Left lung (tissue), 10 donors: ENCODE results near the gene SLC22A16. TPM values are rescaled to one million over a fixed set of nuclear protein-coding genes. Genes with fewer than 3 reads are reported as not detected.
"Not testable (repeated sequence)": the region's sequence is repeated elsewhere in the genome, so short reads cannot be mapped to it uniquely, and the experiment has no call there.

Experiments used
- ATAC-seq: fragments of 200-7000 bp; cut with Tn5 transposase; one replicate; pipeline ENCODE4 v1.9.1; 2020; ENCODE audit warnings: moderate library complexity
- DNase-seq, 4 donors: peaks; one replicate each; pipeline ENCODE4 v3.0.0-alpha.2; 2013 to 2020
- H3K27ac ChIP-seq, 2 donors: fragments of 200-600 bp; sonication (generic) in 1 of 2; one replicate each; pipeline versions ENCODE4 v1.5.0 to v1.8.0; 2020 to 2021
- H3K27me3 ChIP-seq, 2 donors: fragments of 200-600 bp; sonication (generic) in 1 of 2; one replicate each; pipeline versions ENCODE4 v1.5.0 to v1.8.0; 2020 to 2021
- H3K36me3 ChIP-seq, 2 donors: fragments of 200-600 bp; sonication (generic) in 1 of 2; one replicate each; pipeline versions ENCODE4 v1.5.0 to v1.8.0; 2020 to 2021
- H3K4me1 ChIP-seq, 2 donors: fragments of 200-600 bp; one replicate each; pipeline ENCODE4 v1.8.0; 2021
- H3K4me3 ChIP-seq, 2 donors: fragments of 200-600 bp; sonication (generic) in 1 of 2; one replicate each; pipeline versions ENCODE4 v1.5.0 to v1.8.0; 2020 to 2021; ENCODE audit warnings: mild to moderate bottlenecking in 1 of 2
- H3K9me3 ChIP-seq, 2 donors: fragments of 200-600 bp; sonication (generic) in 1 of 2; one replicate each; pipeline versions ENCODE4 v1.5.0 to v1.8.0; 2020 to 2021
- CTCF ChIP-seq, 2 donors: fragments of 200-600 bp; sonication (generic) in 1 of 2; IDR thresholded peaks; one replicate each; pipeline versions ENCODE4 v1.5.0 to v1.8.0; 2021; ENCODE audit warnings: antibody characterized with exemption in 2 of 2
- intact Hi-C, 2 donors: fragments of 100-400 bp; cut with DNase I; formaldehyde crosslinking; loops; one replicate each; pipeline versions ENCODE4 v1.11.2 to v1.14.2; 2022
- polyA plus RNA-seq, 6 donors: library from polyadenylated mRNA; unstranded; fragments of 120-200 nt; gene quantifications; one replicate each; pipeline ENCODE4 v1.2.1, GENCODE V29; 2013; ENCODE audit not compliant: insufficient read length in 6 of 6
- total RNA-seq, 2 donors: library from RNA; stranded (reverse); fragmentation: NEBNext Ultra II Directional; extraction: Animal tissue kit (Norgen Biotek cat#: 25700); gene quantifications; one replicate each; pipeline ENCODE4 v1.2.1, GENCODE V29; 2021
- donor health status: DM: no; HTN: yes; CAD: no.
- donor health status: DM: no; HTN: no; CAD: no.

SLC22A16 gene
- total and polyA plus RNA-seq, 8 donors = 0.11 to 5.4 (median 0.23) TPM; not detected in 3

GRCh38 chr6:110459137-110459536 lies 17.3 kb downstream of the SLC22A16 start:
- H3K4me3 ChIP-seq = no peak overlapping the region
- intact Hi-C loops = no loop called here
- DNase-seq (no peak), ATAC-seq (no peak)
- H3K27ac ChIP-seq = no peak overlapping the region
- TF ChIP-seq CTCF (IDR thresholded peaks at IDR 0.05) = no peak
- H3K4me1 ChIP-seq = no peaks in the 10 kb centered on the region
- H3K36me3 ChIP-seq = no peaks in the 10 kb centered on the region
- H3K27me3 ChIP-seq = no peaks in the 10 kb centered on the region
- H3K9me3 ChIP-seq = peaks cover 0 to 29% of the 10 kb centered on the region in 2 donors

GRCh38 chr6:110458476-110458875 lies 17.9 kb downstream of the SLC22A16 start:
- Histone ChIP-seq H3K4me3 (no peak overlapping the region), H3K27ac (no peak overlapping the region), H3K27me3 (no peaks in the 10 kb centered on the region), H3K9me3 (peaks cover 0 to 25% of the 10 kb centered on the region in 2 donors), H3K4me1 (no peaks in the 10 kb centered on the region), H3K36me3 (no peaks in the 10 kb centered on the region)
- DNase-seq (no peak), ATAC-seq (no peak)
- no peak for TF ChIP-seq CTCF (IDR thresholded peaks at IDR 0.05)
- intact Hi-C loops = no loop called here

- intact Hi-C loops, H3K27ac ChIP-seq, H3K4me1 ChIP-seq, H3K27me3 ChIP-seq, H3K4me3 ChIP-seq, DNase-seq, H3K36me3 ChIP-seq: not testable (repeated sequence)
- peaks cover 0 to 17% of the 10 kb centered on the region in 2 donors for H3K9me3 ChIP-seq
- ATAC-seq = peak; percentile 42
- TF ChIP-seq CTCF (IDR thresholded peaks at IDR 0.05) = peak in 1 of 2 donors; percentile 49
Measured at GRCh38 chr6:110457567-110458175, 18.7 kb downstream of the SLC22A16 start.

- intact Hi-C loops = no loop called here
- DNase-seq = no peak
- Histone ChIP-seq H3K4me1 (no peaks in the 10 kb centered on the region), H3K4me3 (no peak overlapping the region), H3K27ac (no peak overlapping the region), H3K9me3 (peaks cover 0 to 7% of the 10 kb centered on the region in 2 donors), H3K27me3 (no peaks in the 10 kb centered on the region), H3K36me3 (no peaks in the 10 kb centered on the region)
- ATAC-seq = no peak
- TF ChIP-seq CTCF (IDR thresholded peaks at IDR 0.05) = no peak
Measured at GRCh38 chr6:110456694-110457093, 19.7 kb downstream of the SLC22A16 start.

- ATAC-seq = no peak
- no peaks in the 10 kb centered on the region for H3K4me1 ChIP-seq
- H3K9me3 ChIP-seq = no peaks in the 10 kb centered on the region
- no peak overlapping the region for H3K27ac ChIP-seq
- no peaks in the 10 kb centered on the region for H3K27me3 ChIP-seq
- intact Hi-C loops = no loop called here
- no peak overlapping the region for H3K4me3 ChIP-seq
- TF ChIP-seq CTCF (IDR thresholded peaks at IDR 0.05) = no peak
- H3K36me3 ChIP-seq = no peaks in the 10 kb centered on the region
- no peak for DNase-seq
Measured at GRCh38 chr6:110449541-110449895, 26.9 kb downstream of the SLC22A16 start.
